Type B pancreatic cell (in vitro differentiated cells): ENCODE measurements around the gene LKAAEAR1. TPM values are rescaled to one million over a fixed set of nuclear protein-coding genes. Genes with fewer than 3 reads are reported as not detected.

Source experiments
- DNase-seq: peaks from one replicate; pipeline ENCODE4 v3.0.0; 2021; ENCODE audit warnings: mixed read lengths; ENCODE audit not compliant: unreplicated experiment; ENCODE audit errors: extremely low spot score
- H3K27ac Mint-ChIP-seq: 2 replicates; pipeline ENCODE4 v1.8.0; 2021; ENCODE audit warnings: mild to moderate bottlenecking, mixed read lengths
- H3K27me3 Mint-ChIP-seq: 2 replicates; pipeline ENCODE4 v1.8.0; 2021; ENCODE audit warnings: mixed read lengths
- H3K36me3 Mint-ChIP-seq: 2 replicates; pipeline ENCODE4 v1.8.0; 2021; ENCODE audit warnings: mixed read lengths
- H3K4me1 Mint-ChIP-seq: one replicate; pipeline ENCODE4 v1.8.0; 2021; ENCODE audit warnings: mixed read lengths; ENCODE audit not compliant: unreplicated experiment
- H3K4me3 Mint-ChIP-seq: 2 replicates; pipeline ENCODE4 v1.8.0; 2021; ENCODE audit warnings: mild to moderate bottlenecking, mixed read lengths
- H3K9me3 Mint-ChIP-seq: 2 replicates; pipeline ENCODE4 v1.8.0; 2021; ENCODE audit warnings: mixed read lengths
- total RNA-seq: library from RNA; stranded (reverse); gene quantifications from 2 replicates; pipeline ENCODE4 v1.2.1, GENCODE V29; 2021; ENCODE audit warnings: low replicate concordance
- TF ChIP-seq, protein P1 (sequence below): fragments of 200-600 bp; sonication (generic); conservative IDR thresholded peaks from 2 replicates; pipeline ENCODE4 v1.5.0; 2021; ENCODE audit warnings: antibody characterized with exemption, mild to moderate bottlenecking

Gene LKAAEAR1
- total RNA-seq, 1 donor from 2014 or later = not detected

DNA sequence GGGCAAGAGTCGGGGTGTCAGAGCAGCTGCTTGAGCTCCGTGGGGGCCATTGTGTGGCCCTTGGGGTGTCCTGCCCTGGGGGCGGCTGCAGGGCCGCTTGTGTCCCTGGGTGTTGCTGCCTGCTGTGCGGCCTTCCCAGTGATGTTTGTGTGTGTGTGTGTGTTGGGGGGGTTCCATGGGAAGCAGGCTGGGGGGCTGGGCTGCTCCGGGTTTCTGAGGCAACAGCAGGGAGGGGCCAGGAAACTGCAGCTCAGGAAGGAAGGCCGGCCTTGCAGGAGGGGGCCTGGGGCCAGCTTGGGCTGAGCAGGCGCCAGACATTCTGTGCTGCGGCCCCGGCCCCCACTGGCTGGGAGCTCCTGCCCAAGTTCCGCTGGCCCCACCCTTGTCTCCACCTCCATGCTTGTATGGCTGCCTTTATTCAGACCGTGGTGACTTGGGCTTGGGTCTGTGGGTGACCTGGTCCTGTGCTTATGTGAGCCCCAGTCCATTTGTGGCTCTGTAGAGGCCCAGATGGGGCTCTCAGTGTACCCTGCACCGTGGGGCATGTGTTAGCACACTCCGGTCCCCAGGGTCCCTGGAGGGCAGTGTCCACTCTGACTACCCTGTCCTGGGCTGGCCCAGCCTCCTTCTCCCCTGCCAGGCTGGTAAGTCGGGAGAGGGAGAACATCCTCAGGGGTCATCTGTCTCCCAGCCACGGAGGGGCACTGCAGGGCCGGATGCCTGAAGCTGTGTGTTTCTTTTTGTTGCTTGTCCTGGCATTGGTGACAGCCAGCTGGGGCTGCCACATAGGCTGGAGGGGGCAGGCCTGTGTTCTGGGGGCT, 30.1 kb downstream of the LKAAEAR1 start:
- peaks cover 13% of the 10 kb centered on the region for H3K4me1 Mint-ChIP-seq
- no peak overlapping the region for H3K4me3 Mint-ChIP-seq
- no peaks in the 10 kb centered on the region for H3K9me3 Mint-ChIP-seq
- TF ChIP-seq, protein P1, sequence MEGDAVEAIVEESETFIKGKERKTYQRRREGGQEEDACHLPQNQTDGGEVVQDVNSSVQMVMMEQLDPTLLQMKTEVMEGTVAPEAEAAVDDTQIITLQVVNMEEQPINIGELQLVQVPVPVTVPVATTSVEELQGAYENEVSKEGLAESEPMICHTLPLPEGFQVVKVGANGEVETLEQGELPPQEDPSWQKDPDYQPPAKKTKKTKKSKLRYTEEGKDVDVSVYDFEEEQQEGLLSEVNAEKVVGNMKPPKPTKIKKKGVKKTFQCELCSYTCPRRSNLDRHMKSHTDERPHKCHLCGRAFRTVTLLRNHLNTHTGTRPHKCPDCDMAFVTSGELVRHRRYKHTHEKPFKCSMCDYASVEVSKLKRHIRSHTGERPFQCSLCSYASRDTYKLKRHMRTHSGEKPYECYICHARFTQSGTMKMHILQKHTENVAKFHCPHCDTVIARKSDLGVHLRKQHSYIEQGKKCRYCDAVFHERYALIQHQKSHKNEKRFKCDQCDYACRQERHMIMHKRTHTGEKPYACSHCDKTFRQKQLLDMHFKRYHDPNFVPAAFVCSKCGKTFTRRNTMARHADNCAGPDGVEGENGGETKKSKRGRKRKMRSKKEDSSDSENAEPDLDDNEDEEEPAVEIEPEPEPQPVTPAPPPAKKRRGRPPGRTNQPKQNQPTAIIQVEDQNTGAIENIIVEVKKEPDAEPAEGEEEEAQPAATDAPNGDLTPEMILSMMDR = peak; percentile 48
- H3K27me3 Mint-ChIP-seq = peaks cover 26% of the 10 kb centered on the region
- H3K36me3 Mint-ChIP-seq = no peaks in the 10 kb centered on the region
- DNase-seq = no peak
- H3K27ac Mint-ChIP-seq = no peak overlapping the region

DNA sequence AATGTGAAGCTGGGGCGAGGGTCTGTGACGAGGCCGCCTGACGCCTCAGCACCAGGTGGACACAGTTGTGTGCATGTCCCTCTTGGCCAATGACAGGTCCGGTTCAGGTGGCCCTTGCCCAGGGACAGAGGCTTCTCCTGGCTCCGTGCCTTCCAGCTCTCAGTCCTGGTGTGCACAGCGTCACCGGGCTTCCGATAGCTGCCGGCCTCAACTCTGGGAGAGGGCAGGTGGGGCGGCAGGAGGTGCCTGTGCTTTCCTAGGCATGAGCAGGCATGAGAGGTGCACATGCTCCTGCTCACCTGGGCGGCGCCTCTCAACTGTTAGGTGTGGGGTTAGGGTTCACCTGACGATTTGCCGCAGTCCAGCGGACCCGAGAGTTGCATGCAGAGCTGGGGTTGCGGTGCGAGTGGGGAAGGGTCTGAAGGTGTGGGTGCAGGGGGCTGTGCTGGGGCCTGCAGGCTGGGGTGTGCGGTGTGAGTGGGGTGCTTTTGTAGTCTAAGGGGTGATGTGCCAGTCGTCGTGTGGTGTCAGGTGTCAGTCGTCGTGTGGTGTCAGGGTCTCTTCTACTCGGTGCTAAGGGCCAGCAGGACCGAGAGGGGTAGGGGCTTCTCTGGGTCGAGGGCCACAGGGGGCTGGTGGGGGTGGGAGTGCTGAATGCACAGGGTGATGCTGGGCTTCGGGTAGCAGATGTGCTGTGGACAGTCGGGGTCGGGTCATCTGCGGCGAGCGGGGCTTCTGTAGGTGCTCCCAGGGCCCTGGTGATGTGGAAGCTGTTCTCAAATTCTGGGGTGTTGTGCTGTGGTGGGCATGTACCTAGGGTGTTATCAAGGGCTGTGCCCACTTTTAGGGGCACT, 31.0 kb downstream of the LKAAEAR1 start:
- no peak for DNase-seq
- Mint-ChIP-seq H3K27me3 (peaks cover 28% of the 10 kb centered on the region), H3K4me3 (no peak overlapping the region), H3K9me3 (no peaks in the 10 kb centered on the region), H3K4me1 (peaks cover 13% of the 10 kb centered on the region), H3K27ac (peak overlapping the region; percentile 39), H3K36me3 (no peaks in the 10 kb centered on the region)
- TF ChIP-seq, protein P1 = no peak

DNA sequence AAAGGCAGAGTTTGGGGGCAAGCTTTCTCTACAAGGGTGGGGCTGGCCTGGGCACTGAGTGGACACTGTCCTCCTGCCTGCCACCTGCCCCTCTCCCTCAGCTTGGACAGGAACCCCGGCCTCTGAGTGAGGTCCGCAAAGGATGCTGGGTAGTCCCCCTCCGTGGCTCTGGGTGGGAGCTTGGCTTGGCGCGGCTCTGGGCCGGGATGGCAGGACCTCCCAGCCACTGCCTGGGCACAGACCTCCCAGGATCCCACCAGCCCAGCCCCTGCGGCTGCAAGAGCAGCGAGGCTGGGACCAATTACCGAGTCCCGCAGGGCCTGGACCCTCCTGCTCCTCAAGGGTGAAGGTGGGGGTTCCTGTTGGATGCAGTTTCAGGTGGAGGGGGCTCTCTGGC, 31.9 kb downstream of the LKAAEAR1 start:
- H3K27ac Mint-ChIP-seq = no peak overlapping the region
- TF ChIP-seq, protein P1 = no peak
- H3K9me3 Mint-ChIP-seq = no peaks in the 10 kb centered on the region
- H3K4me1 Mint-ChIP-seq = peaks cover 13% of the 10 kb centered on the region
- peaks cover 36% of the 10 kb centered on the region for H3K27me3 Mint-ChIP-seq
- DNase-seq = no peak
- no peaks in the 10 kb centered on the region for H3K36me3 Mint-ChIP-seq
- no peak overlapping the region for H3K4me3 Mint-ChIP-seq

DNA sequence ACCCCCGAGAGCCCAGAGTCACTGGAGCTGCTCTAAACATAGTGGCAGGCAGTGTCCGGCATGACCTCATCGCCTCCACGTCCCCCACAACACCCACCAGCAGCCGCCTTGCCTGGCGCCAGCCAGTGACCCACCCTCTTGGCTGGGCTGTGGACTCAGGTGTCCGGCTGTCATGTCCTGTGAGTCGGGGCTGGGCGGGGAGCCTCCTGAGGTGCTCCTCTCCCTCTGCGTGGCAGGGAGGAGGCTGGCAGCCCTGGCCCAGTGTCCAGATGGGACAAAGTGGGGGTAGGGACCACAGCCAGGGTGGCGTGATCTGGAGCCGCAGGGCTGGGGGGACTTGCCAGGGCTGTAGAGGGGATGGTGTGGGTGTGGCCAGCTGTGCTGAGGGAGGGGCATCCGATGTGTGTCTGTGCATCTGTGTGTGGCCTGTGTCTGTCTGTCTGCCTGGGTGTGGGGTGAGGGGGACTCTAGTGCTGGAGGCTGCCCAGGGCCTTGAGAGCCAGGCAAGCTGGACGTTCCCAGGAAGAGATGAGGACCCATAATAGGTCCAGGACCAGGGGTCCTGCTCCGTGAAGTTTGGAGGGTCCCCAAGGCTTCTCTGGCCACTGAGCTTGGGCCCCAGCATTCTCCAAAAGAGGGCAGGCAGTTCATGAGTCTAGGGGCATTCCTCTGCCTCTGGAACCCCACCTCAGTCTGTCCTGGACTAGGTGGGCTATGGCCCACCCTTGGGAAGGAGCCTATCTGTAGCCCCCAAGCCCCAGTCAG, 32.5 kb downstream of the LKAAEAR1 start:
- no peak for DNase-seq
- no peak overlapping the region for H3K27ac Mint-ChIP-seq
- no peak overlapping the region for H3K4me3 Mint-ChIP-seq
- no peaks in the 10 kb centered on the region for H3K9me3 Mint-ChIP-seq
- H3K27me3 Mint-ChIP-seq = peaks cover 42% of the 10 kb centered on the region
- no peaks in the 10 kb centered on the region for H3K36me3 Mint-ChIP-seq
- peaks cover 13% of the 10 kb centered on the region for H3K4me1 Mint-ChIP-seq
- TF ChIP-seq, protein P1 = no peak

DNA sequence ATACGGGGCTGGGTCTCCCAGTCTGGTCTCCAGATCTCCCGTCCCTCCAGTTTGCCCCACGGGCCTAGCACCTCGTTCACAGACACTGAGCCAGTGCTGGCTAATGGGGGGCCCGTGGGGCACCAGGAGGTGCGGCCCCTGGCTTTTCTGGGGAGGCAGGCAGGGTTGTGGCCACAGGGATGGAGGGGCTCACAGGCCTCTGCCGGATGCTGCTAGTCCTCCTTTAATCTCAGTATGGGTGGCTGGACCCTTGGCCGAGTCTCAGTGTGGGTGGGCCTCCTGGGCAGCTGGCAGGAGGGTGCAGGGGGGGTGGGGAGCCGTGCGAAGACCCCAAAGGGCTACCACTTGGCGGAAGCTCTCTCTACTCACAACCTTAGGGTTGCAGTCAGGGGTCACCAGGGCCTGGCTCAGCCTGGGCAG, 33.2 kb downstream of the LKAAEAR1 start:
- no peak for DNase-seq
- Mint-ChIP-seq H3K27ac (no peak overlapping the region), H3K36me3 (no peaks in the 10 kb centered on the region), H3K27me3 (peaks cover 49% of the 10 kb centered on the region), H3K9me3 (no peaks in the 10 kb centered on the region), H3K4me3 (no peak overlapping the region), H3K4me1 (peaks cover 13% of the 10 kb centered on the region)
- TF ChIP-seq, protein P1 = no peak
